ENCODE data around the gene CCDC186. TPM values are rescaled to one million over a fixed set of nuclear protein-coding genes. Genes with fewer than 3 reads are reported as not detected.

CCDC186 gene
- 32.7 and 34.9 TPM in 2 replicates for total RNA-seq

GRCh38 chr10:114173921-114174694 lies at the start of gene CCDC186:
CCDC186 (minus strand) TSS chr10:114174203; CDS start chr10:114163268, 10,935 bp downstream.

GRCh38 chr10:114179148-114179547 lies 5.1 kb upstream of the CCDC186 start, which contains the start of gene TDRD1:
TDRD1 (plus strand) TSS chr10:114179353; CDS start chr10:114187832, 8,479 bp downstream.

Other genes starting within 250 kb of the CCDC186 start
- gene ADRB1, start 130.3 kb downstream of the CCDC186 start, total RNA-seq, result 1.6 and 7.9 TPM in 2 replicates
- gene TDRD1, start 5.2 kb upstream of the CCDC186 start, total RNA-seq, result not detected in 2 replicates
- 2.7 and 4.7 TPM in 2 replicates for gene VWA2, start 65.1 kb upstream of the CCDC186 start, total RNA-seq
- gene AFAP1L2, start 230.3 kb upstream of the CCDC186 start, total RNA-seq, result 9.3 and 18.8 TPM in 2 replicates

Data from nasal cavity respiratory epithelium epithelial cell of viscerocranial mucosa (primary cell).